ENCODE measurements around the gene MAP3K20. TPM values are rescaled to one million over a fixed set of nuclear protein-coding genes. Genes with fewer than 3 reads are reported as not detected.

The MAP3K20 gene
- total and polyA plus RNA-seq, 10 of the 15 experiments (the other 5 are each of a cell fraction or from before 2014, with no cell fraction given), result 0.04 to 5.6 (median 2.3) TPM

DNA sequence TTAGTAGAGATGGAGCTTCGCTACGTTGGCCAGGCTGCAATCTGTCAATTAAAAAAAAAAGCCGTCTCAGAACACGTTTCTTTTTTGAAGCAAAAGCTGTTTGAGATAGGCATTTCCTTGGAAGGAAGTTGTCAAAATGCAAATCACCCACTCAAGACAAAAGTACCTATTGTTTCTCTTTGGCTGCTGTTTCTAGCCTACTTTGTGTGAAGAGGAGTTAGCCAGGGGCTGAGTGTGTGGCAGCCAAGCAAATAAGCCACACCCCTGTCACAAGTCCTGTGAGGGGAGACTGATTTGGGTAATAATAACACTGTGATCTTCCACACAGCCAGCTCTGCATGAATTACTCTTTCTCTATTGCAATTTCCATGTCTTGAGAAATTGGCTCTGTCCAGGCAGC, 231.6 kb downstream of the MAP3K20 start (continued):
- TF ChIP-seq, protein P1, sequence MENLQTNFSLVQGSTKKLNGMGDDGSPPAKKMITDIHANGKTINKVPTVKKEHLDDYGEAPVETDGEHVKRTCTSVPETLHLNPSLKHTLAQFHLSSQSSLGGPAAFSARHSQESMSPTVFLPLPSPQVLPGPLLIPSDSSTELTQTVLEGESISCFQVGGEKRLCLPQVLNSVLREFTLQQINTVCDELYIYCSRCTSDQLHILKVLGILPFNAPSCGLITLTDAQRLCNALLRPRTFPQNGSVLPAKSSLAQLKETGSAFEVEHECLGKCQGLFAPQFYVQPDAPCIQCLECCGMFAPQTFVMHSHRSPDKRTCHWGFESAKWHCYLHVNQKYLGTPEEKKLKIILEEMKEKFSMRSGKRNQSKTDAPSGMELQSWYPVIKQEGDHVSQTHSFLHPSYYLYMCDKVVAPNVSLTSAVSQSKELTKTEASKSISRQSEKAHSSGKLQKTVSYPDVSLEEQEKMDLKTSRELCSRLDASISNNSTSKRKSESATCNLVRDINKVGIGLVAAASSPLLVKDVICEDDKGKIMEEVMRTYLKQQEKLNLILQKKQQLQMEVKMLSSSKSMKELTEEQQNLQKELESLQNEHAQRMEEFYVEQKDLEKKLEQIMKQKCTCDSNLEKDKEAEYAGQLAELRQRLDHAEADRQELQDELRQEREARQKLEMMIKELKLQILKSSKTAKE (IDR thresholded peaks at IDR 0.05; ENCODE audit: low read depth, poor library complexity, severe bottlenecking), result no peak
- no peak for TF ChIP-seq NR2C2 (IDR thresholded peaks at IDR 0.05; ENCODE audit: borderline replicate concordance, control insufficient read depth, insufficient read length, low read depth)
- TF ChIP-seq ASH2L (IDR thresholded peaks at IDR 0.05; ENCODE audit: borderline replicate concordance, low read depth), result no peak
- peak; percentile 70; the same call in 1 of the 3 replicates for TF ChIP-seq POU2F2 (IDR thresholded peaks at IDR 0.05; ENCODE audit: borderline replicate concordance, low read depth, low read length)
- TF ChIP-seq, protein P2, sequence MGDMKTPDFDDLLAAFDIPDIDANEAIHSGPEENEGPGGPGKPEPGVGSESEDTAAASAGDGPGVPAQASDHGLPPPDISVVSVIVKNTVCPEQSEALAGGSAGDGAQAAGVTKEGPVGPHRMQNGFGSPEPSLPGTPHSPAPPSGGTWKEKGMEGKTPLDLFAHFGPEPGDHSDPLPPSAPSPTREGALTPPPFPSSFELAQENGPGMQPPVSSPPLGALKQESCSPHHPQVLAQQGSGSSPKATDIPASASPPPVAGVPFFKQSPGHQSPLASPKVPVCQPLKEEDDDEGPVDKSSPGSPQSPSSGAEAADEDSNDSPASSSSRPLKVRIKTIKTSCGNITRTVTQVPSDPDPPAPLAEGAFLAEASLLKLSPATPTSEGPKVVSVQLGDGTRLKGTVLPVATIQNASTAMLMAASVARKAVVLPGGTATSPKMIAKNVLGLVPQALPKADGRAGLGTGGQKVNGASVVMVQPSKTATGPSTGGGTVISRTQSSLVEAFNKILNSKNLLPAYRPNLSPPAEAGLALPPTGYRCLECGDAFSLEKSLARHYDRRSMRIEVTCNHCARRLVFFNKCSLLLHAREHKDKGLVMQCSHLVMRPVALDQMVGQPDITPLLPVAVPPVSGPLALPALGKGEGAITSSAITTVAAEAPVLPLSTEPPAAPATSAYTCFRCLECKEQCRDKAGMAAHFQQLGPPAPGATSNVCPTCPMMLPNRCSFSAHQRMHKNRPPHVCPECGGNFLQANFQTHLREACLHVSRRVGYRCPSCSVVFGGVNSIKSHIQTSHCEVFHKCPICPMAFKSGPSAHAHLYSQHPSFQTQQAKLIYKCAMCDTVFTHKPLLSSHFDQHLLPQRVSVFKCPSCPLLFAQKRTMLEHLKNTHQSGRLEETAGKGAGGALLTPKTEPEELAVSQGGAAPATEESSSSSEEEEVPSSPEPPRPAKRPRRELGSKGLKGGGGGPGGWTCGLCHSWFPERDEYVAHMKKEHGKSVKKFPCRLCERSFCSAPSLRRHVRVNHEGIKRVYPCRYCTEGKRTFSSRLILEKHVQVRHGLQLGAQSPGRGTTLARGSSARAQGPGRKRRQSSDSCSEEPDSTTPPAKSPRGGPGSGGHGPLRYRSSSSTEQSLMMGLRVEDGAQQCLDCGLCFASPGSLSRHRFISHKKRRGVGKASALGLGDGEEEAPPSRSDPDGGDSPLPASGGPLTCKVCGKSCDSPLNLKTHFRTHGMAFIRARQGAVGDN (IDR thresholded peaks at IDR 0.05), result no peak
- TF ChIP-seq, protein P3, sequence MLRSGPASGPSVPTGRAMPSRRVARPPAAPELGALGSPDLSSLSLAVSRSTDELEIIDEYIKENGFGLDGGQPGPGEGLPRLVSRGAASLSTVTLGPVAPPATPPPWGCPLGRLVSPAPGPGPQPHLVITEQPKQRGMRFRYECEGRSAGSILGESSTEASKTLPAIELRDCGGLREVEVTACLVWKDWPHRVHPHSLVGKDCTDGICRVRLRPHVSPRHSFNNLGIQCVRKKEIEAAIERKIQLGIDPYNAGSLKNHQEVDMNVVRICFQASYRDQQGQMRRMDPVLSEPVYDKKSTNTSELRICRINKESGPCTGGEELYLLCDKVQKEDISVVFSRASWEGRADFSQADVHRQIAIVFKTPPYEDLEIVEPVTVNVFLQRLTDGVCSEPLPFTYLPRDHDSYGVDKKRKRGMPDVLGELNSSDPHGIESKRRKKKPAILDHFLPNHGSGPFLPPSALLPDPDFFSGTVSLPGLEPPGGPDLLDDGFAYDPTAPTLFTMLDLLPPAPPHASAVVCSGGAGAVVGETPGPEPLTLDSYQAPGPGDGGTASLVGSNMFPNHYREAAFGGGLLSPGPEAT (IDR thresholded peaks at IDR 0.05; ENCODE audit: low read depth), result no peak
- TF ChIP-seq CREB1 (IDR thresholded peaks at IDR 0.05; ENCODE audit: low read depth), result no peak
- TF ChIP-seq ZNF384 (IDR thresholded peaks at IDR 0.05; ENCODE audit: borderline replicate concordance, low read depth, low read length), result 0 out of 2 replicates have a peak, but pooled peaks have one; percentile 20
- TF ChIP-seq MEF2A (IDR thresholded peaks at IDR 0.05; ENCODE audit: insufficient read depth, low read depth, low read length), result no peak
- TF ChIP-seq MTA3 (IDR thresholded peaks at IDR 0.05; ENCODE audit: borderline replicate concordance, low read length), result no peak
- TF ChIP-seq, protein P4, sequence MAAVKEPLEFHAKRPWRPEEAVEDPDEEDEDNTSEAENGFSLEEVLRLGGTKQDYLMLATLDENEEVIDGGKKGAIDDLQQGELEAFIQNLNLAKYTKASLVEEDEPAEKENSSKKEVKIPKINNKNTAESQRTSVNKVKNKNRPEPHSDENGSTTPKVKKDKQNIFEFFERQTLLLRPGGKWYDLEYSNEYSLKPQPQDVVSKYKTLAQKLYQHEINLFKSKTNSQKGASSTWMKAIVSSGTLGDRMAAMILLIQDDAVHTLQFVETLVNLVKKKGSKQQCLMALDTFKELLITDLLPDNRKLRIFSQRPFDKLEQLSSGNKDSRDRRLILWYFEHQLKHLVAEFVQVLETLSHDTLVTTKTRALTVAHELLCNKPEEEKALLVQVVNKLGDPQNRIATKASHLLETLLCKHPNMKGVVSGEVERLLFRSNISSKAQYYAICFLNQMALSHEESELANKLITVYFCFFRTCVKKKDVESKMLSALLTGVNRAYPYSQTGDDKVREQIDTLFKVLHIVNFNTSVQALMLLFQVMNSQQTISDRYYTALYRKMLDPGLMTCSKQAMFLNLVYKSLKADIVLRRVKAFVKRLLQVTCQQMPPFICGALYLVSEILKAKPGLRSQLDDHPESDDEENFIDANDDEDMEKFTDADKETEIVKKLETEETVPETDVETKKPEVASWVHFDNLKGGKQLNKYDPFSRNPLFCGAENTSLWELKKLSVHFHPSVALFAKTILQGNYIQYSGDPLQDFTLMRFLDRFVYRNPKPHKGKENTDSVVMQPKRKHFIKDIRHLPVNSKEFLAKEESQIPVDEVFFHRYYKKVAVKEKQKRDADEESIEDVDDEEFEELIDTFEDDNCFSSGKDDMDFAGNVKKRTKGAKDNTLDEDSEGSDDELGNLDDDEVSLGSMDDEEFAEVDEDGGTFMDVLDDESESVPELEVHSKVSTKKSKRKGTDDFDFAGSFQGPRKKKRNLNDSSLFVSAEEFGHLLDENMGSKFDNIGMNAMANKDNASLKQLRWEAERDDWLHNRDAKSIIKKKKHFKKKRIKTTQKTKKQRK (IDR thresholded peaks at IDR 0.05; ENCODE audit: low read depth, low read length), result no peak
- no peak for TF ChIP-seq RAD51 (IDR thresholded peaks at IDR 0.05)
- no peak for TF ChIP-seq POLR2AphosphoS2 (IDR thresholded peaks at IDR 0.05; ENCODE audit: low read depth, low read length)
- 0 out of 4 replicates have a peak, but pooled peaks of 1 of the 2 experiments have one; percentile 12 for TF ChIP-seq BHLHE40 (IDR thresholded peaks at IDR 0.05; ENCODE audit: borderline replicate concordance in 1 of 2, low read depth in 2 of 2, low read length in 1 of 2)
- TF ChIP-seq, protein P5, sequence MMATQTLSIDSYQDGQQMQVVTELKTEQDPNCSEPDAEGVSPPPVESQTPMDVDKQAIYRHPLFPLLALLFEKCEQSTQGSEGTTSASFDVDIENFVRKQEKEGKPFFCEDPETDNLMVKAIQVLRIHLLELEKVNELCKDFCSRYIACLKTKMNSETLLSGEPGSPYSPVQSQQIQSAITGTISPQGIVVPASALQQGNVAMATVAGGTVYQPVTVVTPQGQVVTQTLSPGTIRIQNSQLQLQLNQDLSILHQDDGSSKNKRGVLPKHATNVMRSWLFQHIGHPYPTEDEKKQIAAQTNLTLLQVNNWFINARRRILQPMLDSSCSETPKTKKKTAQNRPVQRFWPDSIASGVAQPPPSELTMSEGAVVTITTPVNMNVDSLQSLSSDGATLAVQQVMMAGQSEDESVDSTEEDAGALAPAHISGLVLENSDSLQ (IDR thresholded peaks at IDR 0.05), result peak; percentile 30; the same call in 1 of the 2 replicates
